GM21576 (cell line): ENCODE results near the gene LTA4H.
"Not testable (repeated sequence)": the region's sequence is repeated elsewhere in the genome, so short reads cannot be mapped to it uniquely, and the experiment has no call there.

Experiments
- ATAC-seq: cut with Tn5 transposase; IDR thresholded peaks from one replicate; pipeline ENCODE4 v1.9.1; 2021; ENCODE audit warnings: mild to moderate bottlenecking, moderate library complexity; ENCODE audit not compliant: unreplicated experiment

LTA4H gene

GRCh38 chr12:95995238-95996031 is 40.0 kb downstream of the LTA4H start:
- ATAC-seq, result no peak

- ATAC-seq, result no peak
Measured at GRCh38 chr12:95994476-95994875, 40.9 kb downstream of the LTA4H start.

- no peak for ATAC-seq
Measured at GRCh38 chr12:95993907-95994306, 41.5 kb downstream of the LTA4H start.

- no peak for ATAC-seq
Measured at GRCh38 chr12:95990136-95990535, 45.3 kb downstream of the LTA4H start.

- no peak for ATAC-seq
Measured at GRCh38 chr12:95989504-95990123, 45.8 kb downstream of the LTA4H start.

GRCh38 chr12:95988506-95989275 is 46.7 kb downstream of the LTA4H start:
- ATAC-seq, result no peak

GRCh38 chr12:95986635-95987570 is 48.5 kb downstream of the LTA4H start:
- no peak for ATAC-seq

- ATAC-seq, result no peak
Measured at GRCh38 chr12:95984682-95985081, 50.7 kb downstream of the LTA4H start.

GRCh38 chr12:95982602-95983001 is 52.8 kb downstream of the LTA4H start:
- ATAC-seq, result no peak

GRCh38 chr12:95980437-95980836 is 55.0 kb downstream of the LTA4H start:
- ATAC-seq, result no peak

- no peak for ATAC-seq
Measured at GRCh38 chr12:95978774-95979173, 56.6 kb downstream of the LTA4H start.

- no peak for ATAC-seq
Measured at GRCh38 chr12:95978351-95978750, 57.0 kb downstream of the LTA4H start.

- no peak for ATAC-seq
Measured at GRCh38 chr12:95977764-95978305, 57.6 kb downstream of the LTA4H start.

- ATAC-seq, result no peak
Measured at GRCh38 chr12:95976416-95976832, 59.0 kb downstream of the LTA4H start.

GRCh38 chr12:95975491-95975890 is 59.9 kb downstream of the LTA4H start:
- no peak for ATAC-seq

- ATAC-seq, result no peak
Measured at GRCh38 chr12:95974358-95974757, 61.0 kb downstream of the LTA4H start.

- ATAC-seq, result no peak
Measured at GRCh38 chr12:95972832-95973456, 62.4 kb downstream of the LTA4H start.

- ATAC-seq, result no peak
Measured at GRCh38 chr12:95970905-95971304, 64.5 kb downstream of the LTA4H start.

- not testable (repeated sequence) for ATAC-seq
Measured at GRCh38 chr12:95969116-95969515, 66.3 kb downstream of the LTA4H start.

- no peak for ATAC-seq
Measured at GRCh38 chr12:95967301-95967700, 68.1 kb downstream of the LTA4H start.
